HG02763 (cell line): ENCODE results near the gene MYD88.

Experiments
- ATAC-seq: cut with Tn5 transposase; IDR thresholded peaks from one replicate; pipeline ENCODE4 v1.9.1; 2021; ENCODE audit warnings: mild to moderate bottlenecking, moderate library complexity; ENCODE audit not compliant: unreplicated experiment

Gene MYD88

DNA sequence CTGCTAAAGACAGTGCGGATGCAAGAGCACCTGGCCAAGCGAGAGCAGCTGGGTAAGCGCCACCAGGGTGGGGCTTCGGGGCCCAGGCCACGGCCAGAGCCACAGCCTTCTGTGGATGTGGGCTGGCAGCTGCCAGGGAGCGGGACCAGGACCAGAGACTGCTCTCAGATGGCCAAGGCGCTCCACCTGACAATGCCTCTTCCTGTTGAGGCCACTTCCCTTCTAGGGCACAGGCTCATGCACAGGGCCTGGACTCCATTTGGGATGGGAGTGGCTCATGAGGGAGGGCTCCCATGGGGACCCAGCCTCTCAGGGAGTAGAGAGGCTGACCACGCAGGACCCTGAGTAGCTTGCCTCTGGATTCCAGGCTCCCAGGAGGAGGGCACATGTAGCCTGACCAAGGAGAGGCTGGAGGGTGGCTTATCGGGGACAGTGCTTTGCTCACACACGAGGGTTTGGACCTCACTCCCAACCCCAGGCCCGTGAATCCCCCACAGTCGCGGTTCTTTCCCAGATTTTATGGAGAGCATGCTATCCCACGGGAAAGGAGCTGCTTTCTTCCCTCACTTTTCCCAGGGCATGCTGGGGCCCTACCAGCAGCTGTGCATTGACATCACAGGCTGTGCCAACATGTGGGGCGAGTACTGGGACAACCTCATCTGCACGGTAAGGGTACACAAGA lies 26.6 kb upstream of the MYD88 start:
- ATAC-seq: no peak

DNA sequence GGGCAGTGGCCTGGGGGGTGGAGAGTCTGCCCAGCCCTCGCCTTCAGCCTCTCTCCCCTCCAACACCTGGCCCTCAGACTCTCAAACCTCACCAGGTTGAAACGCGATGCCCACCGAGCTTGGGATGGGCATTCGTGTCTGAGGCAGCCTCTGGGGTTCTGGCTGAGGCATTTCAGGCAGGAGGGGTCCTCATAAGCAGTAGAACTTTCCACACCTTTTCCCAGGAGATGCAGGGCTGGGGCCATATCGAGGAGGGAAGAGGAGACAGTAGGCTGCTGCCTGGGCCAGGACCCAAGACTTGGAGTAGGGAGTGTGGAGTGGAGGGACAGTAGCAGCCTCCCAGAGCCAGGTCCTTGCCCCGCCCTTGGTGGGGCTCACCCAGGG lies 26.1 kb upstream of the MYD88 start:
- ATAC-seq: no peak

DNA sequence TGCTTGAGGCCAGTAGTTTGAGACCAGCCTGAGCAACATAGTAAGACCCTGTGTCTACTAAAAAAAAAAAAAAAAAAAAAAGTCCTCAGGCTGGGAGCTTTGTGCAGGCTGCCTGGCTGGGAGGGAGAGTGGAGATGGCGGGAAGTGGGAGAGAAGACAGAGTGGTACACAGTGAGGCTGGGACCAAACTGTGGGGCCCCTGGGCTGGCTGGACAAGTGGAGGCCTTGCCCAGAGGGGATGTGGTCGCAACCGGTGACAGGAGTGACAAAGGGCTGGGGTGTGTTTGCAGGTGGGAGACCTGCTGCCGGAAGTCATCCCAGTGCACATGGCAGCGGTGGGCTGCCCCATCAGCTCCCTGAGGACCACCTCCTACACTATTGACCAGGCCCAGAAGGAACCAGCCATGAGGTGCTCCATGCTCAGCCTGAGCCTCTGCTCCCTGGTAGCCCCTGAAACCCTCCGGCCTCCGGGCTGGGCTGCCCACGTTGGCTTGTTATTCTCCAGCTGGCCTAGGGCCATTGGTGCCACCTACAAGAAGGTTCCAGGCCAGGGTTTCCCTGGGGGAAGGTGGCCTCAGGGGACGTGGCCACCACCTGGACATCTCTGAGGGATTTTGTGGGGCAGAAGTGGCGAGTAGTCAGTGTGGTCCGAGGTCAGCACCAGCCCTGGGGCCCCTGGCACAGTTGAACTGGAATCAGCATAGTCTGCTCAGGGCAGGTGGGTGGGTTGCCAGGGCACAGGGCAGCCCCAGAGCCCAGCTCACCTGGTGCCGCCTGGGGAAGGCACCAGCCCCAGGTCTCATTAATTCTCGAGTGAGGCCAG lies 24.2 kb upstream of the MYD88 start:
- ATAC-seq: no peak

DNA sequence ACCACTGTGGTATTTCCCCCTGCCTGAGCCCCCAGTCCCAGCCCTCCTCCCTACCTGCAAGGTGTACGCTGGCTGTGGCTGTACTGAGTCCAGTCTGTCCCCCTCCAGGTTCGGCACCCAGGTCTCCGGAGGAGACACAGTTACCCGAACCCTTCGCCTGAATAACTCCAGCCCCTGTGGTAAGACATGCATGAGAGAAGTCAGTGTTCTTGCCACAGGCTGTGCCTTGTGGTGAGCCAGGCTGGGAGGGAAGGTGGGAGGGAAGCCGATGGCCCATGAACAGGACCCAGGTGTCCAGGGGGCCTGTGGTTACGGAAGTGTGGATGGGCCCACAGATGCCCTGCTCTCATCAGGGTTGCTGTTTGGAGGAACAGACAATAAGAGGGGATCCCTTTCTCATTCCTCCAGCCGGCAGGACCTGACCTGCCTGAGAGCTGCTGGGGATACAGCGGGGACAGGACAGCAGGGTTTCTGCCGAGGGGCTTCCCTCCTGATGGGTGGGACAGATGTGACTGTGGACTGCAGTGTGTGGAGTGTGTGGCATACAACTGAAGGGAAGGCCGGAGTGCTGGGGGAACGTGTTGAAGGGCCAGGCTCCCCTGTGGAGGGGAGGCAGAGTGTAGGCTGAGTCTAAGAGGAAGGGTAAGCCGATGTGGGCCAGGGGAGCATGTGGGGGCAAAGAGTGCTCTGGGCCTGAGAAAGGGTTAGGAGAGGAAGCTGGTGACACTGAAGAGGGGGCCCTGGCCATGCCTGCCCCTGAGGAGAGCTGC lies 23.4 kb upstream of the MYD88 start:
- no peak for ATAC-seq

DNA sequence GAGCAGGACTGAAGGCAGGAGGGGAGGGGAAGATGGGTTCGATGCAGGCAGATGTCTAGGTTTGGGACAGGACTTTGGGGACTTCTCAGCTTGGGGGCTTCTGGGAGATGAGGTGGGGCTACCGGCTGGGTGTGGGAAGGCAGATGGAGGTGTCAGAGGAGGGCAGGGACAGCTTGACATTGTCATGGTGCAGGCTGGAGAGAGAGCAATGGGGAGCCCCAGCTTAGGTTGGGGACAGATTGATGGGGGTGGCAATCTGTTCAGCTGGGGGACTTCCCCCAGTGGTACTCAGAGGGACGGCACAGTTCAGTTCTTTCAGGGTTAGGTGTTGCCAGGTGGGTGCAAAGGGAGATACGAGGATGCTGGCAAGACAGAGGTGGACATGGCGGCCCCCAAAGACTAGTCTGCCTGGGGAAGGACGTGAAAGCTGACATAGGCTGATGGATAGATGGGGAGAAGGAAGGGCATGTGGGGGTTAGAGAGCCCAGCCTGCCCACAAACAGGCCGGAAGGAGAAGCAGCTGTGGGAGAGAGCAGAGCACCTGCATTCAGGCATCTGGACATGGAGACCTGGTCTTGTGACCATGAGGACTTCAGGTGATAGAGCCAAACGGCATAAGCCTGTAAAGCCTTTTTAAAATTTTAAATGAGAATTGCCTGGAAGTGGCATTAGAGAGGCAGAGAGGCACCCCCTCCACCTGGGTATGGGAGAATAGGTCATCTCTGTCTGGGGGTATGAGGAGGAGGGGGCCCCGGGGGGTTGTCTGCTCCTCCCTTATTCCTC lies 22.6 kb upstream of the MYD88 start:
- ATAC-seq: no peak

DNA sequence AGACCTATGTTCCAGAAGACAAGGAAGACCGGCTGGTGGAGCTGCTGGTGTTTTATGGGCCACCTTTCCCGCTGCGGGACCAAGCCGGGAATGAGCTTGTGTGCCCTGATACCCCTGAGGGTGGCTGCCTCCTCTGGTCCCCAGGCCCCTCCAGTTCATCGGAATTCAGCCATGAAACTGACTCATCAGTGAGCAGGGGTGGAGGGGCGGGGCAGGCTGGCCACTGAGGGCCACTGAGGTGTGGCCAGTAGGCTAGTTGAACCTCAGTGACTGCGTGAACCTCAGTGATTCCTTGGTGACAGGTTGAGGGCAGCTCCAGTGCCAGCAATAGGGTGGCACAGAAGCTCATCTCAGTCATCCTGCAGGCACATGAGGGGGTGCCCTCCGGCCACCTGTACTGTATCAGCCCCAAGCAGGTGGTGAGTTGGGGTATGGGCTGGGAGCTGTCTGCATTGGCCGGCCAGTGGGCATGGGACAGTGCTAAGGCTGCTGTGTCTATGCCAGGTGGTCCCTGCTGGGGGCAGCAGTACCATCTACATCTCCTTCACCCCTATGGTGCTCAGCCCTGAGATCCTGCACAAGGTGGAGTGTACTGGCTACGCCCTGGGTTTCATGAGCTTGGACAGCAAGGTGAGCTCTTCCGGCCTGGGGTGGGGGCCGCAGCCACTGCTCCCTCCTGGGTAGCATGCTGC lies 21.8 kb upstream of the MYD88 start:
- no peak for ATAC-seq

DNA sequence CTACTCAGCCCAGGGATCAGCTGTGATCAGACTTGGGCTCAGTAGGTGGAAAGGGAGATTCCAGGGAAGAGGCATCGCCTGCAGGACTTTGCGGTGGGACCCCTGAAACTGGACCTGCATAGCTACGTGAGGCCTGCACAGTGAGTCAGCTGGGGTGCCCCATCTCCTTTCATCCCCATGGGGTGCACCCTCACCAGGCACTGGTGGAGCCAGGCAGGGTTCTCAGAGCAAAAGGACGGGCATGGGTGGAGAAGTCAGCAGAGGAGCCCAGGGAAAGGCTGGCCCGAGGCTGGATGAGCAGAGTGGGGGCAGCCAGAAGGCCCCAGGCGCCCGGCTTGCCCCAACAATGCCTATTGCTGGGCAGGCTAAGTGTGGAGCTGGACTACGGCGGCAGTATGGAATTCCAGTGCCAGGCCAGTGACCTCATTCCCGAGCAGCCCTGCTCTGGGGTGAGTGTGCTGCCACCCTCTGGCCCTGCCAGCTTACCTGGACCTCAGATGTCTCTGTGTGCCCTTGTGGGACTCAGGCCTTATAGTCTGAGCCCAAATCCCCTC lies 21.2 kb upstream of the MYD88 start:
- no peak for ATAC-seq

DNA sequence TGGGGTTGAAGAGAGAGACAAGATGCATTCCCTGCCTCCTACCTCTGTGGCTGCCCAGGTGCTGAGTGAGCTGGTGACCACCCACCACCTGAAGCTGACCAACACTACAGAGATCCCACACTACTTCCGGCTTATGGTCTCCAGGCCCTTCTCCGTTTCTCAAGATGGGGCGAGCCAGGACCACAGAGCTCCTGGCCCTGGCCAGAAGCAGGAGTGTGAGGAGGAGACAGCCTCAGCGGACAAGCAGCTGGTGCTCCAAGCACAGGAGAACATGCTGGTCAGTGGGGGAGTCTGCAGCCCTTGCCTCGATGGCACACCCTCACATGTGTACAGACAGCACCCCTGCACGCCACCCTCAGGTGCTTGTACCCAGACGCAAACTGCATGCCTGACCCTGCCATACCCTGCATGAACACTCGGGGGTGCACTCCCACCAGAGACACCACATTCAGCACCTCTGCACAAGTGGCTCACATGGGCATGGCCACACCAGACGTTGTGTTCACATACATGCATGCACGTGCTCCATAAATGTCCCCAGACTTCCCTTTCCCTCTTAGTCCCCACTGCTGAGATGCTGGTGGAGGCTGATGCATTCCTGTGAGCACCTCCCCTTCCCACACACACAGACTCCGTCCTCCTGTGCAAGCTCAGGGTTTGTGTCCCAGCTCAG lies 20.6 kb upstream of the MYD88 start:
- ATAC-seq: peak; percentile 69

DNA sequence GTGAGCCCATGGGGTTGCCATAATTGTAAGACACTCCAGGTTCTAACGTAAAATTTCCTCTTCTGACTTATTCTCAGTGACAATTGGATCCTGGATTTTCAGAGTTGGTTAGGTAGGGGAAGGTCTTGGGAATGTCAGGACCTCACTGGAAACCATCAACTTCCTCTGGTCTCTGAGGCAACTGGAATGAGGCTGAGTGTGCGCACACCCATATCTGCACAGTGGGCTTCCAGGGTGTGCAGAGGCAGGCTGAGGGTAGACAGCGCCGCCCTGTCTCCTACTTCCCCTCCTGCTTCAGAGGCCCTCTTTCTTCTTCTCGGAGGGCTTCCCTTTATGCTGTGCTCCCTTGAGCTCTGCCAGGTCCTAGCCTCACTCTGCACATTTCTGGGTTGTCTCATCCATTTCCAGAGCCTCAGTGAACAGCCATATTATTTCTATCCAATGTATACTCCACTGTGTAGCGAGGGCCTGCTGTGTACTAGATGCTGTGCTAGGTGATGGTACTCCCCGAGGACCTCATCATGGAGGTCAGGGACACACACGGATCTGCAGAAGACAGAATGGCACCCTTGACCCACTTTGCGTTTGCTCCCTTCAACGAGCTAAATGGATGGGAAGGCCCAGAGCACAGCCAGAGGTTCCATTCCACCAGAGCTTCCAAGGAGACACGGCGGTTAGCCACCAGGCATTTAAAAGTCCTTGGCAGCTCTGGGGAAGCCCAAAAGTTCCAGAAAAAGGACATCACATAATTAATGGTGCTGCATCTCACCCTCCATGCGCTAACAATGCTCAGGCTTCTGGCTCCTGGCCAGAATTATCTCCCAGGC lies 19.8 kb upstream of the MYD88 start:
- no peak for ATAC-seq

DNA sequence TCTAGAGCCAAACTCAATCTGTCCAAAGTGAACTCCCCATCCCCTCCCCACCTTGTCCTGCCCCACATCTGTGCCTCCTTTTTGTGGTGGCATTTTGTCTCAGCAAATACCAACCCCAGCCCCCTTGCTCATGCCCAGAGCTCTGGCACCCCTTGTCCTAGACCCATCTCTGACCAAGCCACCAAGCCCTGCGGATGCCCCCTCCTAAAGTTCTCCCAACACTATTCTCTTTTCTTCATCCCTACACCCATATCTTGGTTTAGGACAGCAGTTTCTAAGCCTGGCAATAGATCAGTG lies 19.3 kb upstream of the MYD88 start:
- no peak for ATAC-seq

DNA sequence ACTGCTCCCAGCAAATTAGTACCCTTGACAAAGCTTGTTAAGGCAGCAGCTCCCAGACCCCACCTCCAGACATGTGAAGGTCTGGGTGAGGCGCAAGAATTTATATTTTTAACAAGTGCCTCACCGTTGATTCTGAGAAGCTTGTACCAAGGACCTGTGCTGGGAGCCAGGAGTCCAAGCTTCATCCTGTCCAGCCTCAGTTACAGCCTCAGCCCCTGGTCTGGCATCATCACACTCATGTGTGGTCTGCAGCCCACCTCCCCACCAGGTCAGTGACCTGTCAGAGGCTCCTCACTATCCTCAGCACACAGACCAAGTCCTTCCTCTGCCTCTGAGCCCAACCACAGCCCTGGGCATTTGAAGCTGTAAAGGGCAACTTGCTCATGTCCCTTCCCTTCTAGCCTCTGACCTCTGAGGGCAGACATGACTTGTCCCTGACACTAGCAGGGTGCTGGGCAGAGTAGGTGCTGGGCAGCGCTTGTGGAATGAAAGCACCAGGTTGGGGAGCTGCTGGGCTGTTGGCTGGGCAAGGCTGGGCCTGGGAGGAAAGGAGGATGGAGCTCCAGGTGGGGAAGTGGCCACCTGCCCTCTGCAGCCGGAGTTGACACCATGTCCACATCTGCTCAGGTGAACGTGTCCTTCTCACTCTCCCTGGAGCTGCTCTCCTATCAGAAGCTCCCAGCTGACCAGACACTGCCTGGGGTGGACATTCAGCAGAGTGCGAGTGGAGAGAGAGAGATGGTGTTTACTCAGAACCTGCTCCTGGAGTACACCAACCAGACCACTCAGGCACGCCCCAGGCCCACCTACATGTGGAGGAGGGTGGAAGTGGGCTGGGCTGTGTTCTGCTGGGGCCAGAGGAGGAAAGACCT lies 18.4 kb upstream of the MYD88 start:
- ATAC-seq: no peak

DNA sequence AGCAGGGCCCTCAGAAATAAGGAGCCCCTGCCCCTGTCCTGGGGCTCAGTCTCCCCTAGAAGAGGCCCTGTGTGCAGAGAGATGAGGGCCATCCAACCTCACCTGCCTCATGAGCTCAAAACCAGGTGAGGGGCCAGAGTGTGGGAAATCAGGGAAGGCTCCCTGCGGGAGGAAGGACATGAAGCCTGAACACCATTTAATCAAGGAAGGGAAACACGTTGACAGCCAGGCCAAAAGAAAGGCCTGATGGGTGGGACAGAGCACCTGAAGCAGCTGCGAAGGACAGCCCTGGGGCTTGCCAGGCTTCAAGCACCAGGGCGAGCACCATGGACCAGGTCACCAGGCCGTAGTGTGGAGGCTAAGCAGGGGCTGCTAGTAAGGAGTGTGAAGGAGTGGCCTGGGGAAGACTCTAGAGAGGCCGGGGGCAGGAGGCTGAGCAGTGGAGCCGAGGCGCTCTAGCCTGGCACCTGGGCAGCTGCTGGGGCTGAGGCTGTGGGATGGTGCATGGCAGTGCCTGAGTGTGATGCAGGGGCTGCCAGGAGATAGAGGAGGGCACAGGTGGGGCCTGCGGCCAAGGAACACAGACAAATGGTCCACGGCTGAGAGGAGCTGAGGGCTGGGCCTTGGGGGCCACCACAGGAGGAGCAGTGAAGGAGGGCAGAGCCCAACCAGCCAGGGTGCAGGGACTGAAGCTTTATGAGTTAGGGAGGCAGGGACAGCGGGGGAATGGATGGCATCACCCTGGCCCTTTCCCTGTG lies 17.6 kb upstream of the MYD88 start:
- no peak for ATAC-seq

DNA sequence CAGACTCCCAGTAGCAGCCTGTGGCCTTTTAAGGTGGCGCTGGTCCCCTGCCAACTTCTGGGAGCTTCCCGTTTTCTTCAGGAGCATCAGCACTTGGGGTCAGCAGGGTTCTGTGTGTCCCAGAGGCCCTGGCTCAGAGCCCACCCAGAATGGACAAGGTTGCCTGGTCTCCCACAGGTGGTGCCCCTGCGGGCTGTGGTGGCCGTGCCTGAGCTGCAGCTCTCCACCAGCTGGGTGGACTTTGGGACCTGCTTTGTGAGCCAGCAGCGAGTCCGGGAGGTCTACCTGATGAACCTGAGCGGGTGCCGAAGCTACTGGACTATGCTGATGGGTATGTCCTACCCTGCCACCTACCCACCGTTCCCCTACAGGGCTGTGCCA lies 17.0 kb upstream of the MYD88 start:
- ATAC-seq: no peak

DNA sequence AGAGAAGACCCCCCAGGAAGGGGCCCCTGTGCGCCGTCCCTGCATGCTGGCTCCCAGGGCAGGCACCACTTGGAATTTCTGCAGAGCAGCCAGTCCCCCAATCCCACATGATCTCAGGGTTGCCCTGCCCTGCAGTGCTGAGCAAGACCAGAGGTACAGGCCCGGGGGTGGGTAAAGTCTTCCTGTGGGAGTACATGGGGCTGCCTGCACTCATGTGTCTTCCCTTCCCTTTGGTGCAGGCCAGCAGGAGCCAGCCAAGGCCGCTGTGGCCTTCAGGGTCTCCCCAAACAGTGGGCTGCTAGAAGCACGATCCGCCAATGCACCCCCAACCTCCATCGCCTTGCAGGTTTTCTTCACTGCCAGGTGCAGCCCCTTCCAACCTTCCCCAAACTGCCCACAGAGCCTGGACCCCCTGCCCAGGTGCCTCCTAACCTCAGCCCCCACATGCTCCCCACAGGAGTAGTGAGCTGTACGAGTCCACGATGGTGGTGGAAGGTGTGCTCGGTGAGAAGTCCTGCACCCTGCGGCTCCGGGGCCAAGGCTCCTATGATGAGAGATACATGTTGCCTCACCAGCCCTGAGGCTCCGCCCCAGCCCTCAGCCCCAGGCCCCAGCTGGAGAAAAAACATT lies 16.5 kb upstream of the MYD88 start:
- no peak for ATAC-seq

DNA sequence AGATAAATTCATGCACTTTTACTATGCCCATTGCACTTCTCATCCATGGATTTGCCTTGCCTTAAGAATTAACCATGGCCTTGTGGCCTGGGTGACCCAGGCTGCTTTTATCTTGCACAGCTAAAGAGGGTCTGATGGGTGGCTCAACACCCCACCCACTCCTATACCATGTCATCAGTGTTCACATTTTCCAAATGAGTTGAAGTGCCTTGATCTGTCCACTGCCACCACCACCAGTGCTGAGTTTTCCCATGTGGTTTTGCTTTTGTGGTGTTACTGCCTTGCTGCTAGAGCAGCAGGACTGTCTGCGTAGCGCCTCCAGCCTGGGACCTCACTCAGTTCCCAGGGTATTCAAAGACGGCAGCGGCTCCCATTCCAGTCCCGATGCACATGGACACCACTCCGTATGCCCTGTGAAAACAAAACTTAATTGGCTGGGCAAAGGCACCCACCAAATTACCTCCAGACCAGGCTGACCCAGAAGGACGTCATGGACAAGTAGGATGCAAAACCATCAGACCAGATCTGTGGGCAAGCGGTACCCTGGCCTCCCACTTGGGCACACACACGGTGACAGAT lies 15.7 kb upstream of the MYD88 start:
- ATAC-seq: no peak

DNA sequence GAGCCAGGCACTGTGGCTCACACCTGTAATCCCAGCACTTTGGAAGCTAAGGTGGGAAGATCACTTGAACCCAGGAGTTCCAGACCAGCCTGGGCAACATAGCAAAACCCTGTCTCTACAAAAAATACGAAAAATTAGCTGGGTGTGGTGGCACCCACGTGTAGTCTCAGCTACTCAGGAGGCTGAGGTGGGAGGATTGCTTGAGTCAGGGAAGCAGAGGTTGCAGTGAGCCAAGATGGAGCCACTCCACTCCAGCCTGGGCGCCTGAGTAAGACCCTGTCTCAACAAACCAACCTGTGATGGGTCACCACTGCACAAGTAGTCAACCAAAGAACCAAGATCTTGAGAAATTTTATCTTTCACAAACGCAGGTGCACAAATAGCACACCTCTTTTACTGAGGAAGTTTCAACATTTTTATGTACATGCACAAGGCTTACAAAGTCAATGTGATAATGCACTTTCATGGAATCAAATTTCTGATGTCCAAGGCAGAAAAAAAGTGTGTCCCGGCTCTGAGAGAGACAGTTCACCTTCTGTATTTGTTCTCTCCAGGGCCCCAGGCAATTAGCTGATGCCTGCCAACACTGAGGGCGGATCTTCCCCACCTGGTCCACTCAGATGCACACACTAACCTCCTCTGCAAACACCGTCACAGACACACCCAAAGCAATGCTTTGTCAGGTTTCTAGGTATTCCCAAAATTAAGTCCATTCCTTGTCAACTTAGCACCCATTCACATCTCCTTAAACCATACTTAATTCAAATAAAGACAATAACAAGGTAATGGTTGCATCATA lies 13.9 kb upstream of the MYD88 start:
- no peak for ATAC-seq
